GM19099 (cell line): ENCODE data around the gene ZNF814.

Source experiments
- POLR2A ChIP-seq: IDR thresholded peaks from 3 replicates; pipeline ENCODE4 v1.6.1; 2011; ENCODE audit warnings: low read depth; ENCODE audit not compliant: insufficient read length; ENCODE audit errors: extremely low read depth

Gene ZNF814

GRCh38 chr19:57870225-57870624 is 18.6 kb downstream of the ZNF814 start:
- TF ChIP-seq POLR2A = no peak

GRCh38 chr19:57867868-57868492 is 20.9 kb downstream of the ZNF814 start:
- TF ChIP-seq POLR2A = no peak

DNA sequence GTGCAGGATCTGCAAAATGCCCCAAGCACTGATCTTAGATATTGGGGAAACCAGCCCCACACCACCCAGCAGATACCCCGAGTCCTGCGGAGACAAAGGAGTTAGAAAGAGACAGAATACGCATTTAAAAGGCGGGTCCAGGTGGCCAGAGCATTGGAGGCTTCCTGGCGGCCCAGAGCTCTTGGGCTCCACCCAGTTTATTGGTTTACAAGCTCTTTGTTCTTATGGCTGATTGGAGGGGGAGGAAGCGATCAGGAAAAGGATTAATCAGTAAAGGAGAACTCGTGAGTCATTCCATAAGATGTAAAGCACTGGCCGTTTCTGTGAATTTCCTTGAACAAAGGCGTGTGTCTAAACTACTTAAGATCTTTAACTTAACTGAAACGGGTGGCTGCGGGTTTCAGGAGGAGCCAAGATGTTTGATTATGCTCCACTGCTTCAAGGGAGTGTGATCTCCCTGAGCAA is 38.3 kb downstream of the ZNF814 start:
- TF ChIP-seq POLR2A = no peak

GRCh38 chr19:57849666-57850473 is 39.0 kb downstream of the ZNF814 start, which contains the start of gene ZNF587:
Gene ZNF587, plus strand, starts transcription at chr19:57849859. Its CDS starts 180 bp downstream, at chr19:57850039.
- peak; percentile 68 for TF ChIP-seq POLR2A

DNA sequence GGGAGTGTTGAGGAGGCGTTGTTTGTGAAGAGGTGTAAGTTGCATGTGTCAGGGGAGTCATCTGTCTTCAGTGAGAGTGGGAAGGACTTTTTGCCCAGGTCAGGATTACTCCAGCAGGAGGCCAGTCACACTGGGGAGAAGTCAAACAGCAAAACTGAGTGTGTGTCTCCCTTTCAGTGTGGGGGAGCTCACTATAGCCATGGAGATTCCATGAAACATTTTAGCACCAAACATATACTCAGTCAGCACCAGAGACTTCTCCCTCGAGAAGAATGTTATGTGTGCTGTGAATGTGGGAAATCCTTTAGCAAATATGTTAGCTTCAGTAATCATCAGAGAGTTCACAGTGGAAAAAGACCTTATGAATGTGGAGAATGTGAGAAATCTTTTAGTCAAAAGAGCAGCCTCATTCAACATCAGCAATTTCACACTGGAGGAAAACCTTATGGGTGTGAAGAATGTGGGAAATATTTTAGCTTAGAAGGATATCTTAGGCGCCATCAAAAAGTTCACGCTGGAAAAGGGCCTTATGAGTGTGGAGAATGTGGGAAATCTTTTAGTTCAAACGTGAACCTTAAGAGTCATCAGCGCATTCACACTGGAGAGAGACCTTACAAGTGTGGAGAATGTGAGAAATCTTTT is 47.6 kb downstream of the ZNF814 start:
- TF ChIP-seq POLR2A = no peak

- no peak for TF ChIP-seq POLR2A
Observed at GRCh38 chr19:57830071-57830602, 58.7 kb downstream of the ZNF814 start, which contains the start of gene ZNF587B. Gene ZNF587B, plus strand, starts transcription at chr19:57830299. Its CDS starts 230 bp downstream, at chr19:57830529.

DNA sequence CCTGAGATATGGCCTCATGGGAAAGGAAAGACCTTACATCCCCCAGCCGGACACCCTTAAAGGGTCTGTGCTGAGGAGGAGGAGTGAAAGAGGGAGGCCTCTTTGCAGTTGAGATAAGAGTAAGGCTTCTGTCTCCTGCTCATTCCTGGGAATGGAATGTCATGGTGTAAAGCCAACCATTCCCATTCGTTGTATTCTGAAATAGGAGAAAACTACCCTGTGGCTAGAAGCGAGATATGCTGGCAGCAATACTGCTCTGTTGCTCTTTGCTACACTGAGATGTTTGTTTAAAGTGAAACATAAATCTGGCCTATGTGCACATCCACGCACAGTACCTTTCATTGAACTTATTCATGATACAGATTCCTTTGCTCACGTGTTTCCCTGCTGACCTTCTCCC is 59.5 kb downstream of the ZNF814 start:
- TF ChIP-seq POLR2A = no peak

GRCh38 chr19:57825511-57825910 is 63.3 kb downstream of the ZNF814 start:
- no peak for TF ChIP-seq POLR2A

DNA sequence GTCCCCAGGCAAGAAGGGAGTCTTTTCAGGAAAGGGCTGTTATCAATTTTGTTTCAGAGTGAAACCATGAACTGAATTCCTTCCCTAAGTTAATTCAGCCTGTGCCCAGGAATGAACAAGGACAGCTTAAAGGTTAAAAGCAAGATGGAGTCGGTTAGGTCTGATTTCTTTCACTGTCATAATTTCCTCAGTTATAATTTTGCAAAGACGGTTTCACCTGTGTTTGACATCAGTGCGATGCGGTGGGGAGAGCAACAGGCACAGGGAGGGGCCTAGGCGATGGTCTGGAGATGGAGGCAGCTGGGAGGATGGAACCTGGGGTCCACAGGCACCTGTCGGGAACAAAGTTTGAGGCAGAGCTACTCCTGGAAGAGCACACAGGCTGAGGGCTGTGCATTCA is 68.2 kb downstream of the ZNF814 start:
- TF ChIP-seq POLR2A = no peak

DNA sequence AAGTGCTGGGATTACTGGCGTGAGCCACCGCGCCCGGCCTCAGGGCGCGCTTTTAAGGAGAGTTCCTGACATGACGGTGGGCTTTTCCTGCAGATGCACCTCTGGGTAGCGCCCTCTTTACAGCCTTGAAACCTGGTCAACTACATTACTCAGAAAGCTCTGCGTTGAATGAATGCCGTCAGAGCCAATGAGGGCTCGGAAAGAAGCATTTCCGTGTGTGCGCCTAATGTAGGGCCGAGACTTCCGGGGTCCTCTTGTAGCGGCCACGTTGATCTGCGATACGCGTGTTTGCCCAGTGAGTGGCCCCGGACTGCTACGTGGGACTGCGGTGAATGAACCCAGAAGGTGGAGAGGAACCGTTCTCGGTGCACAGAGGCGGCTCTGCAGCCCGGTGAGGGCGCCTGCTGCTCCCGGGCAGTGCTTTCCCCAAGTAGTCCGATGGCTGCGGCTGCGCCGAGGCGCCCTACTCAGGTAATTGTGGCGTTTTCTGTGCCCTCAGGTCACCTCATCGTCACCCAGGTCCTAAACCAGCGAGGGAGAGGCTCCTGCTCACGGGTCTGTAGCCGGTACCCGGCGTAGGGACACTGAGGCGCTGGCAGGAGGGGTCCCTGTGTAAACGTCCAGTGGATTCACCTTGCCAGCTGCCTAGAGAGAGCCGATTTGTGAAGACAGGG is 69.2 kb downstream of the ZNF814 start:
- TF ChIP-seq POLR2A = peak; percentile 80

DNA sequence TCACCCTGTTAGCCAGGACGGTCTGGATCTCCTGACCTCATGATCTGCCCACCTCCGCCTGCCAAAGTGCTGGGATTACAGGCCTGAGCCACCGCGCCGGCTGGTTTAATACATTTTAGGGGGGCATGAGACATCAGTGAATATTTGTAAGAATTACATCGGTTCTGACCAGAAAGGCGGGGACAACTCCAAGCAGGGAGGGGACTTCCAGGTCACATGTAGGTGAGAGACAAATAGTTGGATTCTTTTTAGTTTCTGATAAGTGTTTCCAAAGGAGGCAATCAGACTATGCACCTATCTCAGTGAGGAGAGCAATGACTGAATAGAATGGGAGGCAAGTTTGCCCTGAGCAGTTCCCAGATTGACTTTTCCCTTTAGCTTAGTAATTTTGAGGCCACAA is 70.5 kb downstream of the ZNF814 start:
- TF ChIP-seq POLR2A = no peak

- no peak for TF ChIP-seq POLR2A
Observed at GRCh38 chr19:57817976-57818375, 70.9 kb downstream of the ZNF814 start.

GRCh38 chr19:57816652-57817051 is 72.2 kb downstream of the ZNF814 start:
- TF ChIP-seq POLR2A = no peak

DNA sequence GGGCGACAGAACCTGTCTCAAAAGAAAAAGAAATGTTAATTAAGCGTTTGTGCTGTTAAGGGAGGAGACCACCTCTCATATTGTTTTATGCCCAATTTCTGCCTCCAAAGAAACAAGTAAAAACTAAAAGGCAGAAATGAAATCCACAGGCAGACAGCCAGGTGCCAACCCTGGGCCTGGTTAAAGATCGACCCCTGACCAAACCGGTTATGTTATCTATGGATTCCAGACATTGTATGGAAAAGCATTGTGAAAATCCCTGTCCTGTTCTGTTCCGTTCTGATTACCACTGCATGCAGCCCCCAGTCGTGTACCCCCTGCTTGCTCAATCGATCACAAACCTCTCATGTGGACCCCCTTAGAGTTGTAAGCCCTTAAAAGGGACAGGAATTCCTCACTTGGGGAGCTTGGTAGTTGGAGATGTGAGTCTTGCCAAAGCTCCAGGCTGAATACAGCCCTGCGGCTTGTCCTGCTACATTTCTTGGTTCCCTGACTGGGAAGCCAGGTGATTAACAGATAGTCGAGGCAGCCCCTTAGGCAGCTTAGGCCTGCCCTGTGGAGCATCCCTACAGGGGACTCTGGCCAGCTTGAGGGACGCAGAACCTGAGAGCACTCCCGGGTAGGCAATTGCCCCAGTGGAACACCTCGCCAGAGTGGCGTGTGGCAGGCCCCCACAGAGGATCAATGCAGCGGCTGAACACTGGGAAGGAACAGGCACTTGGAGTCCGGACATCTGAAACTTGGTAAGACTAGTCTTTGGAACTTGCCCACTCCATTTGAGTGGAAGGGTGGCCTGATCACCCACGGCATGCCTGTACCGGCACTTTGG is 73.4 kb downstream of the ZNF814 start:
- TF ChIP-seq POLR2A = no peak

DNA sequence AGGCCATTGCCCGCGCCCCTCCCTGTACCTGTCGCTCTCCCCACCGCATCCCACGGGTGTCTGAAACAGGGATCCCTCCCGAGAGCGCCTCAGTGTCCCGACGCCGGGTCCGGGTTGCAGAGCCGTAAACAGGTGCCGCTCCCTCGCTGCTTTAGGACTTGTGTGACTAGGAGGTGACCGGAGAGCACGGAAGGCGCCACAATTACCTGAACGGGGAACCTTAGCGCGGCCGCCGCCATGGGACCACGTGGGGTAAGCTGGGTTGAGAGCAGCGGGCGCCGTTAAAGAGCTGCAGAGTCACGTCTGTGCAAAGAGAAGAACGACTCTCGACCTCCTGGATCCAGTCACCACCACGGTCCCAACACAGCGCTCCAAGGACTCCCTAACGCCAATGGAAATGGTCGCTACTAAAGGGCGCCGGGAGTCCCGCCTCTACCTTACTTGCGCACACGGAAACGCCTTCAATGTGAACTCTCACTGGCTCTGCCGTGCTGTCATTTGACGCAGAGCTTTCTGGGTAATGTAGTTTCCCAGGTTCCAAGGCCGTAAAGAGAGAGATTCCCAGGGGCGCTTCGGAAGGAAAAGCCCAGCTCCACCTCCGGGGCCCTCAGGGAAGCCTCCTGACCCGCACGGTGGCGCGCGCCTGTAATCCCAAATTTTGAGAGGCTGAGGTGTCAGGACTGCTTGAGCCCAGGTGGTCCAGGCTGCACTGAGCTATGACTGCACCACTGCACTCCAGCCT is 74.2 kb downstream of the ZNF814 start, which contains the start of gene ZNF552:
TSS of gene ZNF552 (minus strand) at position 409 of the 742 bp plus-strand sequence. CDS start at position 239, 170 bp downstream.
- TF ChIP-seq POLR2A = peak; percentile 81
